HUDEP-2 (cell line): Measurements from ENCODE around the gene CELF4.
A peak's percentile ranks its signal among the peaks of the same experiment; 100 is the strongest.

Source experiments
- DNase-seq, 76 experiments: peaks; one replicate each; lab custom pipeline; 2025; ENCODE audit not compliant: unreplicated experiment in 76 of 76; lab: John Stamatoyannopoulos, UW

Gene CELF4

DNA sequence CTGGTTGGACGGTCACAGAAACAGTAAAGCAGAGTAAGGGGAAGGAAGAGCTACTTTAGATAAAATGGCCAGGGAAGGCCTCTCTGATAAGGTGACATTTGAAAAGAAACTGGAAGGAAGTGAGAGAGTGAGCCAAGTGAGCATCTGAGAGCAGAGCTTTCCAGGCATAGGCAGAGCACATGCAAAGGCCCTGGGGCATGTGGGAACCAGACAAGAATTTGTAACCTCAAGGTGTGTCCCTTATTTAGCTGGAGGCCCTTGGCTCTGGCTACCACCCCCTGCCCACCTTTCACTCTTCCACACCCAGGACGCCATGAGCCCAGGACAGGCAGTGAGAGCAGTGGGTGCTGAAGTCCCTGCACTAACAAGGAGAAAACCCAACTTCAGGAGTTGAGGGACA, 116.0 kb downstream of the CELF4 start:
- no peak for DNase-seq

DNA sequence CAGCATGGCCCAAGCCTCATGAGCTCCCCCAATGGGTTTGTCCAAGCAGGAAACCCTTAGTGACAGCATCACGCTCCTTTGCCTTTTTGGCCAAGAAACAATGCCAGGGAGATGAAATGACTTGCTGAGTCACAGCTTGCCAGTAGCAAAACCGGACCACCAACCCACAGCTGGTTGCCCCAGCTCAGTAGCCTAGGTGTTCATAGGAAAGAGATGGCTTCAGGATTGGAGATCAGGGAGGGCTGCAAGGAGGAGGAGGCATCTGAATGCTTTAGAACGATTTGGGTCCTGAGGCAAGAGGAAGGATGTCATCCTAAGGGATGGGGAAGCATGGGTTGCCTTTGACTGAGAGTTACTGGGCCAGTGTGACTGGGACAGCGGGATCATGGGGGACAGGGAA, 116.7 kb downstream of the CELF4 start:
- DNase-seq, result no peak

- DNase-seq, result no peak
Observed at GRCh38 chr18:37447962-37448888, 117.4 kb downstream of the CELF4 start.

GRCh38 chr18:37445836-37446235, 119.8 kb downstream of the CELF4 start:
- DNase-seq, result no peak

- no peak for DNase-seq
Observed at GRCh38 chr18:37445368-37445767, 120.2 kb downstream of the CELF4 start.

DNA sequence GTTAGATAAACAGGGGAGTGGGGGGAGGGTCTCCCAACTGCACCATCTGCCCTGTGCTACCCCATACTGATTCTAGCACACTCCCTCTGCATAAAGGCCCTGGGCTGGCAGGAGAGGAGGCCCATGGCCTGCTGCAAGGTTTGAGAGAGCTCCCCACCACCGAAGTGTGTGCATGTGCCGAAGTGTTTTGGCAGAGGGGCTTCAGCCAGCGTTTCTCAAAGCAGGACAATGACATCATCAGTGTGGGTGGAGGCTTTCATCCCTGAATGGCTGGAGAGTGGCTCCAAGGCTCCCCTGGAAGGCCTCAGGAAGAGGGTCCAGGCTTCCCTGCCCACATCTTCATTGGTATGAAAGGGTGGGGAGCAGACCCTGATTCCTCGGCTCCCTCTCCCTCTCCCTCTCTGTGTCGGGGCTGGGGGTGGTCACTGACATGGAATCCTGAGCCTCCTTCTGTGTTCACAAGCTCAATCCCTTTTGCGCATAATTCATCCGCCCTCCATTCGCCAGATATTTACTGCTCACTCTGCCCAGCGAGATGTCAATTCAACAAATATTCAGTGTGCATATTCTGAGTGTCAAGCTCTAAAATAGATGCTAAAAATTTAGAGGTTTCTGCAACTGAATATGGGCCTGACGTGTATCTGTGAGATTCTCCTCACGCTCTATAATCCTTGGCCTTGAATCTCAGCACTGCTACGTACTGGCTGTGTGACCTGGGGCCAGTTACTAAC, 122.1 kb downstream of the CELF4 start:
- no peak for DNase-seq

DNA sequence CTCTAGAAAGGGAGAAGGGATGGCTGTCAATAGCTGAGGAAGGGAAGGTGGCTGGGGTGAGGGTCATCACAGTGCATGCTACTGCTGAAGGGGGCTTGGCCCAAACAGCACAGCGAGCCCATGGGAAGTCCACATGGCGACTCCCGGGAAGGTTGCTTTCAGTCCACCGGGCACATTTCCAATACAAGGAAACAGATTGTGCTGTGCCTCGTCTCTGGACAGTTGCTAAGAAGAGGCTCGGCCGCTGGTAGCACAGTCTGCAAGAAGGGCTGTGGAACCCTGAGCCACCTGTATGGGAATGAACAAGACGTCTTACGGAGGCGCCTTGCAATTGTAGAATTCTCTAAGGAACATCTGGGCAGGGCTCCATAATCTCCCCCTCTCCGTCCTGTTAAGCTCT, 123.1 kb downstream of the CELF4 start:
- DNase-seq, result no peak

DNA sequence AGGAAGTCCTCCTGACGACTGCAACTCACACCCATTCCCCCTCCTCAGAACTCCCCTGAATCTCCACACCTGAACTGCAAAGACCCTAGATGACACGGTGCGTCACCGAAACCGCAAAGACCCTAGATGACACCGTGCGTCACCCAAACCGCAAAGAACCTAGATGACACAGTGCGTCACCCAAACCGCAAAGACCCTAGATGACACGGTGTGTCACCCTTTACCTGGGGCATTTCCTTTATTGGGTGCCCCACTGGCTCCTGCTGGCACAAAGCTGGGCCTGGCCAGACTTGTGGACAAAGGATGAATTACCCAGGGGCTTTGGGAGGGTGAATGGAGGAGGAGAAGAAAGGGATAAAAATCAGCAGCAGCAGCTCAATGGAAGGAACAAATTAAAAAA, 123.8 kb downstream of the CELF4 start:
- no peak for DNase-seq

GRCh38 chr18:37440206-37440605, 125.4 kb downstream of the CELF4 start:
- no peak for DNase-seq

GRCh38 chr18:37438417-37439180, 127.0 kb downstream of the CELF4 start:
- DNase-seq, result no peak

- no peak for DNase-seq
Observed at GRCh38 chr18:37435996-37436395, 129.6 kb downstream of the CELF4 start.

GRCh38 chr18:37435150-37435867, 130.3 kb downstream of the CELF4 start:
- no peak for DNase-seq

- peak in 1 of 76 experiments; percentile 1 for DNase-seq
Observed at GRCh38 chr18:37434161-37434860, 131.3 kb downstream of the CELF4 start.

- DNase-seq, result no peak
Observed at GRCh38 chr18:37432436-37433195, 133.0 kb downstream of the CELF4 start.

GRCh38 chr18:37430357-37431076, 135.1 kb downstream of the CELF4 start:
- DNase-seq, result peak in 5 of 76 experiments; percentile 8 to 25 (median 14)

- DNase-seq, result no peak
Observed at GRCh38 chr18:37429791-37430190, 135.8 kb downstream of the CELF4 start.

- no peak for DNase-seq
Observed at GRCh38 chr18:37428288-37428974, 137.2 kb downstream of the CELF4 start.

GRCh38 chr18:37426586-37426985, 139.0 kb downstream of the CELF4 start:
- no peak for DNase-seq
